CD1c-positive myeloid dendritic cell (primary cell): ENCODE measurements around the gene POU6F2.

ENCODE experiments used
- DNase-seq: peaks from one replicate; pipeline ENCODE4 v3.0.0-alpha.2; 2016; ENCODE audit errors: extremely low spot score

Gene POU6F2

GRCh38 chr7:39509436-39509835 lies 531.7 kb downstream of the POU6F2 start:
- DNase-seq: no peak

GRCh38 chr7:39509912-39510311 lies 532.2 kb downstream of the POU6F2 start:
- DNase-seq: no peak

GRCh38 chr7:39510864-39511354 lies 533.2 kb downstream of the POU6F2 start:
- peak; percentile 6 for DNase-seq

- DNase-seq: no peak
Observed at GRCh38 chr7:39515534-39516228, 538.0 kb downstream of the POU6F2 start.

- no peak for DNase-seq
Observed at GRCh38 chr7:39516498-39516897, 538.8 kb downstream of the POU6F2 start.

GRCh38 chr7:39517240-39517639 lies 539.5 kb downstream of the POU6F2 start:
- DNase-seq: no peak
